HFFc6 (cell line): ENCODE data around the gene CPXM2. TPM values are rescaled to one million over a fixed set of nuclear protein-coding genes. Genes with fewer than 3 reads are reported as not detected.
A peak's percentile ranks its signal among the peaks of the same experiment; 100 is the strongest.

Experiments
- DNase-seq: peaks from one replicate; pipeline ENCODE4 v3.0.0-alpha.2; 2018
- H3K27ac Mint-ChIP-seq: 2 replicates; pipeline ENCODE4 v1.8.0; 2020; ENCODE audit warnings: mild to moderate bottlenecking, mixed read lengths
- H3K27me3 Mint-ChIP-seq: 2 replicates; pipeline ENCODE4 v1.8.0; 2021; ENCODE audit warnings: mild to moderate bottlenecking, moderate library complexity, mixed read lengths; ENCODE audit not compliant: insufficient read depth
- H3K36me3 Mint-ChIP-seq: 2 replicates; pipeline ENCODE4 v1.8.0; 2021; ENCODE audit warnings: low read depth, mixed read lengths
- H3K4me1 Mint-ChIP-seq: 2 replicates; pipeline ENCODE4 v1.8.0; 2020; ENCODE audit warnings: low read depth, mixed read lengths
- H3K4me3 Mint-ChIP-seq: 2 replicates; pipeline ENCODE4 v1.8.0; 2020; ENCODE audit warnings: mild to moderate bottlenecking, moderate library complexity, mixed read lengths
- H3K9me3 Mint-ChIP-seq: 2 replicates; pipeline ENCODE4 v1.8.0; 2020; ENCODE audit warnings: mild to moderate bottlenecking, mixed read lengths
- total RNA-seq, 6 experiments: library from RNA; stranded (reverse); fragmentation: NEBNext Ultra II Directional; extraction: Animal tissue kit (Norgen Biotek cat#: 25700); gene quantifications; 2 replicates in 1 of 6; 3 replicates in 5 of 6; pipeline ENCODE4 v1.2.3, GENCODE V29; 2021
- TF ChIP-seq, protein P1 (sequence below): fragments of 200-600 bp; sonication (generic); IDR thresholded peaks from 2 replicates; pipeline ENCODE4 v1.5.0; 2021; ENCODE audit warnings: antibody characterized with exemption, mild to moderate bottlenecking

The CPXM2 gene
- total RNA-seq, 6 experiments from 2014 or later: not detected

DNA sequence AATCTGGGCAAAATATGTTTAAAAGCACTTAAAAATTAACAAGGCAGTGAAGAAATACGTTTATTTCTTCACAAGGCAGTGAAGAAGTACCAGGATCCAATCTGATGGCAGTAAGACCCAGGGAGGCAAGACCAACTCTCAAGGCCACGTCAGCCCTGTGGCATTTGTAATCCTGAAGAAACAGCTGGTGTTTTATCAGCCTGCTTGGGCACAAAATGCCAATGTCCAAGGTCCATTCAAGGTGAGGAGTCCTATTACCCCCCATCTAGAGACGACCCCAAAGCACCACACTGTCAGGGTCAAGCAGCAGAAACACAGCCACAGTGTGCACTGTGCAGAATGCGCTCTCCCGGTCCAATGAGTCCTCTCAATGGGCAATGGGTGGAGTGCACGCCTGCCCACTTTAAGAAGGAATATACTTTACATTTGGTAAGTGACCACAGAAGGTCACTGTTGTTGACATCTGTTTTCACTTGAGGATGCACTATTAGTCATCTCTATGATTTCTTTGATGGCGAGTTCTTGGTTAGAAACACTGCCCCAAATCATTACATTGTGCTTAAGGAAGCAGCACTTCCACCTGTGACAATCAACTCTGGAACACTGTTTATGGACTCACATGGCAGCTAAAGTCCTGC lies 12.8 kb downstream of the CPXM2 start:
- no peak overlapping the region for H3K4me3 Mint-ChIP-seq
- peaks cover 3% of the 10 kb centered on the region for H3K27me3 Mint-ChIP-seq
- DNase-seq: peak; percentile 31
- H3K27ac Mint-ChIP-seq: no peak overlapping the region
- TF ChIP-seq, protein P1, sequence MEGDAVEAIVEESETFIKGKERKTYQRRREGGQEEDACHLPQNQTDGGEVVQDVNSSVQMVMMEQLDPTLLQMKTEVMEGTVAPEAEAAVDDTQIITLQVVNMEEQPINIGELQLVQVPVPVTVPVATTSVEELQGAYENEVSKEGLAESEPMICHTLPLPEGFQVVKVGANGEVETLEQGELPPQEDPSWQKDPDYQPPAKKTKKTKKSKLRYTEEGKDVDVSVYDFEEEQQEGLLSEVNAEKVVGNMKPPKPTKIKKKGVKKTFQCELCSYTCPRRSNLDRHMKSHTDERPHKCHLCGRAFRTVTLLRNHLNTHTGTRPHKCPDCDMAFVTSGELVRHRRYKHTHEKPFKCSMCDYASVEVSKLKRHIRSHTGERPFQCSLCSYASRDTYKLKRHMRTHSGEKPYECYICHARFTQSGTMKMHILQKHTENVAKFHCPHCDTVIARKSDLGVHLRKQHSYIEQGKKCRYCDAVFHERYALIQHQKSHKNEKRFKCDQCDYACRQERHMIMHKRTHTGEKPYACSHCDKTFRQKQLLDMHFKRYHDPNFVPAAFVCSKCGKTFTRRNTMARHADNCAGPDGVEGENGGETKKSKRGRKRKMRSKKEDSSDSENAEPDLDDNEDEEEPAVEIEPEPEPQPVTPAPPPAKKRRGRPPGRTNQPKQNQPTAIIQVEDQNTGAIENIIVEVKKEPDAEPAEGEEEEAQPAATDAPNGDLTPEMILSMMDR: no peak
- H3K4me1 Mint-ChIP-seq: peaks cover 10% of the 10 kb centered on the region; the same call in 1 of the 2 replicates
- H3K36me3 Mint-ChIP-seq: no peaks in the 10 kb centered on the region
- H3K9me3 Mint-ChIP-seq: peaks cover 8% of the 10 kb centered on the region; the same call in 1 of the 2 replicates

DNA sequence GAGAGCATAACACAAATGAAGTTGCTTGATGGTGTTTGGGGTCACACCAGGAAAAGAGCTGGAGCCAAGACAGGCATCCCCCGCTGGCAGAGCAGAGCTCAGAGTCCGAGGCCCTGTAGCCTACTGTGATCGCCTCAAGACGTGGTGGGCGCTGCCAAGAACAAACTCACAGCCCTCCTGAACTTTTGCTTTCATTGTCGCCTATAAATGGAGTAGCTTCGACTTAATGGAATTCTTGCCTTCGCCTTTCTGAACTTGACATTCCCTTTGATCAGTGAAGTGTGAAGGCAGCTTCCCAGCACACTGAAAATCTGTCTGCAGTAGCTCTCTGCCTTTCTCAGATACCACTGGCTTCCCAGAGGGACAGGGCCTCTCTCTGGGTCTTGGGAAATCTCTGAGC lies 21.3 kb downstream of the CPXM2 start:
- DNase-seq: no peak
- H3K36me3 Mint-ChIP-seq: no peaks in the 10 kb centered on the region

DNA sequence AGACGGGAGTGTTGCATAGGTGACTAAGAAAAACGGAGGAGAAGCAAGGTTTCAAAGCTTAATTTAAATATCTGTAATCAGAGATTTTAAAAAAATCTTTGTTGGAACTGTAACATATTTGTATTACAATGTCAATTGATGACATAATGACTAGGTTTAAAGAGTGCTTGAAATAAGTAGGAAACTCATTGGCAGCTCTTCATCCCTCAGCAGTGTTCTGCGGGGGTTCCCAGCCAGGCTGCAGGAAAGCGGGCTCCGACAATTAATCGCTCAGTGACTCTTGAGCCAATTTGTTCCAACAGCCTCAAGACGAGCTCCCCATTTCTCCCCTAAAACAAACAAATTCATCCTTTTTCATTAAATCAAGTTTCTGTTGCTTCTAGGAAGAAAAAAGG lies 22.6 kb downstream of the CPXM2 start:
- no peaks in the 10 kb centered on the region for H3K4me1 Mint-ChIP-seq
- no peak overlapping the region for H3K27ac Mint-ChIP-seq
- no peaks in the 10 kb centered on the region for H3K36me3 Mint-ChIP-seq
- H3K9me3 Mint-ChIP-seq: peaks cover 17% of the 10 kb centered on the region
- DNase-seq: no peak
- TF ChIP-seq, protein P1: no peak
- H3K27me3 Mint-ChIP-seq: peaks cover 5% of the 10 kb centered on the region
- H3K4me3 Mint-ChIP-seq: no peak overlapping the region

More for the DNA sequence above, 21.3 kb downstream of the CPXM2 start:
- H3K27ac Mint-ChIP-seq: no peak overlapping the region
- TF ChIP-seq, protein P1: no peak
- H3K4me3 Mint-ChIP-seq: no peak overlapping the region
- peaks cover 5% of the 10 kb centered on the region for H3K27me3 Mint-ChIP-seq
- peaks cover 10% of the 10 kb centered on the region for H3K9me3 Mint-ChIP-seq
- no peaks in the 10 kb centered on the region for H3K4me1 Mint-ChIP-seq

DNA sequence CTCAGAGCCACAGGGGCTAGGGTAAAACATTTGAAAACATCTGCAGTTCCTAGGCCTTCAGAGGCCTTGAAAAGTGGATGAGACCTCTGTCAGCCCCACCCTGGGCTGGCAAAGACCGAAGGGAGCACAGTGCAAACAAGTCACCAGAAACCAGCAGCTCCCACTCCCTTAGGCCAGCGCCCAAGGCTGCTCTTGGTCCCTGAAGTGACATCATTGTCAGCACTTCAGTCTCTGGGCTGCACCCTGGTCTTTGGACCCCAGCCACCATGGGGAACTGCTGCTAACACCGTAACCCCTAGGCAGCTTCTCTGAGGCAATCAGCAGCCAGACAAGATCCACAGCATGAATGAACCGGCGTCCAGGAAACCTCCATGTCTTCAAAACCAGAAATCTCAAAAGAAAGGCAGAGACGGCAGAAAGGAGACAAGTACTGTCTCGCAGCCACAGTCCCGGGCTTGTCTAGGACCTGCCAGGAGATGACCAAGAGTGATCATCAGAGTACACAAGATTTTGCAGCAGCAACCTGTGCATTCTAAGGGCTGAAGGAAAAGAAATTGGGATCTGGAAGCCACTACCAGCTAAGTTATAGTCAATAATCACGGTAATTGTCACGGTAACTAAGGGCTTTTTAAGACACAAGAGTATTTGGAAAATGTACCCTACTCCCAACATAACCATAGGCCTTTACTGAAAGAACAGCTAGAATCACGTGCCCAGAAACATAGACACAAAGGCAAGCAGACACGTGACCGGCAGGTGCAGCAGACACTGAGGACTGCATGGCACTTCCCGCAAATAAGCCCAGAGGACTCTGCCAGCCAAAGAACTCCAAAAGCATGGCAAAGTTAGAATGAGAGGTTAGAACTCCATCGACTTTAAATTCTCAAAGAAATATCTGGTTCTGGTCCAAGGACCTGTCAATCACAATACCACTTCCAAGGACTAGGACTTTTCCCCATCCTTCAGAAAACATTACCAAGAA lies 23.3 kb downstream of the CPXM2 start:
- no peak for DNase-seq
- H3K4me3 Mint-ChIP-seq: no peak overlapping the region
- H3K36me3 Mint-ChIP-seq: no peaks in the 10 kb centered on the region
- peaks cover 17% of the 10 kb centered on the region for H3K9me3 Mint-ChIP-seq
- H3K4me1 Mint-ChIP-seq: no peaks in the 10 kb centered on the region; the same call in 1 of the 2 replicates
- peaks cover 2% of the 10 kb centered on the region for H3K27me3 Mint-ChIP-seq
- no peak overlapping the region for H3K27ac Mint-ChIP-seq
- TF ChIP-seq, protein P1: no peak

DNA sequence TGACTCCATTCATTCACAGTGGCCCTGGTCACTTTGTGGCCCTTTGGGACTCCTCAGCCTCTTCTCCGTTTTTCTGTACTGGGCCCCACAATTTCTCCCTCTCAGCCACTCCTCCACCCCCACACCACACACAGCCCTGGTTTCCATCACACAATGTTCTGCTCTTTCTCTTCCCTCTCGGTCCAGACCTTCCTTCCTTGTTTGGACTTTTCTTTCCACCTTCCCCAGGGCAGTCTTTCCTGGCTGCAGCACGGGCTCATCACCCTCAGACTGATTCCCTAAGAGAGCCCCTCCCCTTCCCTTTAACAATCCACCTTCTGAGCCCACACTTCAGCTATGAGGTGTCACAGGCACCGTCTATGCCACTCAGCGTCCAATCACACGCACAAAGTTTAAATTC lies 25.7 kb downstream of the CPXM2 start:
- H3K27me3 Mint-ChIP-seq: peaks cover 2% of the 10 kb centered on the region
- peaks cover 8% of the 10 kb centered on the region; the same call in 1 of the 2 replicates for H3K4me1 Mint-ChIP-seq
- H3K27ac Mint-ChIP-seq: no peak overlapping the region
- TF ChIP-seq, protein P1: no peak
- DNase-seq: no peak
- no peak overlapping the region for H3K4me3 Mint-ChIP-seq
- H3K9me3 Mint-ChIP-seq: peaks cover 11% of the 10 kb centered on the region; the same call in 1 of the 2 replicates
- no peaks in the 10 kb centered on the region for H3K36me3 Mint-ChIP-seq
